WTC11 (cell line): ENCODE measurements around the gene SPEM3. TPM values are rescaled to one million over a fixed set of nuclear protein-coding genes. Genes with fewer than 3 reads are reported as not detected.

Source experiments
- ARID4B ChIP-seq: sonication (generic); formaldehyde crosslinking; IDR thresholded peaks from 2 replicates; pipeline ENCODE4 v1.8.0; 2023; ENCODE audit warnings: missing genetic modification reagents, mild to moderate bottlenecking, borderline replicate concordance
- CBFB ChIP-seq: sonication (generic); formaldehyde crosslinking; IDR thresholded peaks from 2 replicates; pipeline ENCODE4 v1.8.1; 2022; ENCODE audit warnings: mild to moderate bottlenecking, low read depth, missing genetic modification reagents
- E2F5 ChIP-seq: sonication (generic); formaldehyde crosslinking; IDR thresholded peaks from 2 replicates; pipeline ENCODE4 v1.8.1; 2022; ENCODE audit warnings: mild to moderate bottlenecking, moderate library complexity, missing genetic modification reagents
- ETV6 ChIP-seq: sonication (generic); formaldehyde crosslinking; IDR thresholded peaks from 2 replicates; pipeline ENCODE4 v1.8.1; 2022; ENCODE audit warnings: mild to moderate bottlenecking, missing genetic modification reagents
- FOXK1 ChIP-seq: sonication (generic); formaldehyde crosslinking; IDR thresholded peaks from 2 replicates; pipeline ENCODE4 v1.8.0; 2022; ENCODE audit warnings: mild to moderate bottlenecking, moderate library complexity, missing genetic modification reagents
- GABPB1 ChIP-seq: sonication (generic); formaldehyde crosslinking; IDR thresholded peaks from 2 replicates; pipeline ENCODE4 v1.8.1; 2023; ENCODE audit warnings: mild to moderate bottlenecking, missing genetic modification reagents
- IRF2 ChIP-seq: sonication (generic); formaldehyde crosslinking; IDR thresholded peaks from 2 replicates; pipeline ENCODE4 v1.8.0; 2022; ENCODE audit warnings: low read depth, missing genetic modification reagents, borderline replicate concordance
- JUN ChIP-seq: sonication (generic); formaldehyde crosslinking; IDR thresholded peaks from 2 replicates; pipeline ENCODE4 v1.8.0; 2023; ENCODE audit warnings: mild to moderate bottlenecking, missing genetic modification reagents
- MXD4 ChIP-seq: fragments of 250-450 bp; sonication (Bioruptor Pico); IDR thresholded peaks from 2 replicates; pipeline ENCODE4 v1.8.0; 2021; ENCODE audit warnings: mild to moderate bottlenecking, moderate library complexity, borderline replicate concordance
- NR3C1 ChIP-seq: sonication (generic); formaldehyde crosslinking; conservative IDR thresholded peaks from 2 replicates; pipeline ENCODE4 v1.8.1; 2023; ENCODE audit warnings: low read depth, mild to moderate bottlenecking, missing genetic modification reagents
- SMAD3 ChIP-seq: sonication (generic); formaldehyde crosslinking; IDR thresholded peaks from 2 replicates; pipeline ENCODE4 v1.8.0; 2022; ENCODE audit warnings: missing genetic modification reagents, mild to moderate bottlenecking, borderline replicate concordance
- SP1 ChIP-seq: sonication (generic); formaldehyde crosslinking; conservative IDR thresholded peaks from 2 replicates; pipeline ENCODE4 v1.8.1; 2022; ENCODE audit warnings: missing genetic modification reagents
- TP53 ChIP-seq: sonication (generic); formaldehyde crosslinking; IDR thresholded peaks from 2 replicates; pipeline ENCODE4 v1.8.1; 2023; ENCODE audit warnings: mild to moderate bottlenecking, missing genetic modification reagents
- total RNA-seq: library from RNA; stranded (reverse); gene quantifications from 3 replicates; pipeline ENCODE4 v1.2.3, GENCODE V29; 2021
- TF ChIP-seq, protein P1 (sequence below): sonication (generic); formaldehyde crosslinking; IDR thresholded peaks from 2 replicates; pipeline ENCODE4 v1.8.1; 2022; ENCODE audit warnings: mild to moderate bottlenecking, missing genetic modification reagents, moderate library complexity, borderline replicate concordance
- TF ChIP-seq, protein P2 (sequence below): sonication (generic); formaldehyde crosslinking; IDR thresholded peaks from 2 replicates; pipeline ENCODE4 v1.8.1; 2022; ENCODE audit warnings: low read depth, missing genetic modification reagents, borderline replicate concordance
- TF ChIP-seq, protein P3 (sequence below): sonication (generic); formaldehyde crosslinking; IDR thresholded peaks from 2 replicates; pipeline ENCODE4 v1.8.0; 2022; ENCODE audit warnings: mild to moderate bottlenecking, missing genetic modification reagents
- TF ChIP-seq, protein P4 (sequence below): sonication (generic); formaldehyde crosslinking; IDR thresholded peaks from 2 replicates; pipeline ENCODE4 v1.8.1; 2023; ENCODE audit warnings: mild to moderate bottlenecking, missing genetic modification reagents

The SPEM3 gene
- total RNA-seq, 1 experiment from 2014 or later = not detected

DNA sequence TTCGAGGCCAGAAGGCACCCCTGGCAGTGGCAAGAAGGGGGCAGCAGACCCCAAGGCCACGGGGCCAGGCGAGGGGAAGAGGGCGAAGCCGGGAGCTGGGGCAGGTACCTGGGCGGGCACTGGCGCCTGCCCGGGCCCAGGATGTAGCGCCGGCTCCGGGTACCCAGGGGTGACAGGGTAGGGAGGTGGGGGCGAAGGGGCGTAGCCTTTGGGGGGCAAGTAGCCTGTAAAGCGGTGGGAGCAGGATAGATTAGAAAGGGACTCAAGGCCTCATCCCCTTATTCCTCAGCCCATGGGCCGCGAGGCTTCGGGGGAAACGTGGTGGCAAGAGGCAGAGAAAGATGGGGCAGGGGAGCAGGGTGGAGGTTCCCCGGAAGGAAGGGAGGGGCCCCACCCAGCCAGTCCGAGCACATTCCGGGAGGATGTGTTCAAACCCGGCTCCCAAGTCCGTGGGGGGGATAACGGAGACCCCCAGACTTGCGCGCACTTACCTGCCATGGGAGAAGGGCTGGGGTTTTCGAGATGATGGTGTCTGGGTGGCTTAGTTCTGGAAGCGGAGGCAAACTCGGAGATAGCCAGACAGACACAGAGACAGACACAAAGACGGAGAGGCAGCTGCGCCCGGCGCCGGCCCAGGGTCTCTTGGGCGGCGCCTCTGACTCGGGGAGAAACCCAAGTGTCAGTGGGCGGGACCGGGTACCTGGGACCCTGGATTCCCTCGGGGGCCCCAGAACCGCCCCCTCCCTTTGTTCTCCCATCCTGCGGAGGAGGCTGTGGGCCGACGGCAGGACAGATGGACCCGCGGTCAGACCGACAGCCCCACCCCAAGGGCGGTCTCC, 34.8 kb upstream of the SPEM3 start (continued):
- TF ChIP-seq IRF2 = no peak
- TF ChIP-seq SMAD3 (CRISPR knock-in tag) = no peak
- TF ChIP-seq, protein P1, sequence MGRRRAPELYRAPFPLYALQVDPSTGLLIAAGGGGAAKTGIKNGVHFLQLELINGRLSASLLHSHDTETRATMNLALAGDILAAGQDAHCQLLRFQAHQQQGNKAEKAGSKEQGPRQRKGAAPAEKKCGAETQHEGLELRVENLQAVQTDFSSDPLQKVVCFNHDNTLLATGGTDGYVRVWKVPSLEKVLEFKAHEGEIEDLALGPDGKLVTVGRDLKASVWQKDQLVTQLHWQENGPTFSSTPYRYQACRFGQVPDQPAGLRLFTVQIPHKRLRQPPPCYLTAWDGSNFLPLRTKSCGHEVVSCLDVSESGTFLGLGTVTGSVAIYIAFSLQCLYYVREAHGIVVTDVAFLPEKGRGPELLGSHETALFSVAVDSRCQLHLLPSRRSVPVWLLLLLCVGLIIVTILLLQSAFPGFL (CRISPR knock-in tag) = no peak
- no peak for TF ChIP-seq TP53 (CRISPR knock-in tag)
- no peak for TF ChIP-seq NR3C1 (CRISPR knock-in tag)
- 0 out of 2 replicates have a peak, but pooled peaks have one; percentile 55 for TF ChIP-seq ARID4B (CRISPR knock-in tag)
- TF ChIP-seq E2F5 (CRISPR knock-in tag) = peak; percentile 24; the same call in 1 of the 2 replicates
- TF ChIP-seq, protein P2, sequence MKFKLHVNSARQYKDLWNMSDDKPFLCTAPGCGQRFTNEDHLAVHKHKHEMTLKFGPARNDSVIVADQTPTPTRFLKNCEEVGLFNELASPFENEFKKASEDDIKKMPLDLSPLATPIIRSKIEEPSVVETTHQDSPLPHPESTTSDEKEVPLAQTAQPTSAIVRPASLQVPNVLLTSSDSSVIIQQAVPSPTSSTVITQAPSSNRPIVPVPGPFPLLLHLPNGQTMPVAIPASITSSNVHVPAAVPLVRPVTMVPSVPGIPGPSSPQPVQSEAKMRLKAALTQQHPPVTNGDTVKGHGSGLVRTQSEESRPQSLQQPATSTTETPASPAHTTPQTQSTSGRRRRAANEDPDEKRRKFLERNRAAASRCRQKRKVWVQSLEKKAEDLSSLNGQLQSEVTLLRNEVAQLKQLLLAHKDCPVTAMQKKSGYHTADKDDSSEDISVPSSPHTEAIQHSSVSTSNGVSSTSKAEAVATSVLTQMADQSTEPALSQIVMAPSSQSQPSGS (CRISPR knock-in tag) = no peak
- TF ChIP-seq CBFB (CRISPR knock-in tag) = no peak
- TF ChIP-seq, protein P3, sequence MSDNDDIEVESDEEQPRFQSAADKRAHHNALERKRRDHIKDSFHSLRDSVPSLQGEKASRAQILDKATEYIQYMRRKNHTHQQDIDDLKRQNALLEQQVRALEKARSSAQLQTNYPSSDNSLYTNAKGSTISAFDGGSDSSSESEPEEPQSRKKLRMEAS (CRISPR knock-in tag) = peak; percentile 47; the same call in 1 of the 2 replicates
- TF ChIP-seq MXD4 (CRISPR knock-in tag) = no peak
- no peak for TF ChIP-seq SP1 (CRISPR knock-in tag)
- TF ChIP-seq, protein P4, sequence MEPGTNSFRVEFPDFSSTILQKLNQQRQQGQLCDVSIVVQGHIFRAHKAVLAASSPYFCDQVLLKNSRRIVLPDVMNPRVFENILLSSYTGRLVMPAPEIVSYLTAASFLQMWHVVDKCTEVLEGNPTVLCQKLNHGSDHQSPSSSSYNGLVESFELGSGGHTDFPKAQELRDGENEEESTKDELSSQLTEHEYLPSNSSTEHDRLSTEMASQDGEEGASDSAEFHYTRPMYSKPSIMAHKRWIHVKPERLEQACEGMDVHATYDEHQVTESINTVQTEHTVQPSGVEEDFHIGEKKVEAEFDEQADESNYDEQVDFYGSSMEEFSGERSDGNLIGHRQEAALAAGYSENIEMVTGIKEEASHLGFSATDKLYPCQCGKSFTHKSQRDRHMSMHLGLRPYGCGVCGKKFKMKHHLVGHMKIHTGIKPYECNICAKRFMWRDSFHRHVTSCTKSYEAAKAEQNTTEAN (CRISPR knock-in tag) = no peak
- no peak for TF ChIP-seq ETV6 (CRISPR knock-in tag)
- TF ChIP-seq GABPB1 = no peak
- no peak for TF ChIP-seq JUN (CRISPR knock-in tag)
- TF ChIP-seq FOXK1 (CRISPR knock-in tag) = no peak
